ENCODE results near the gene PC. TPM values are rescaled to one million over a fixed set of nuclear protein-coding genes. Genes with fewer than 3 reads are reported as not detected.

Gene PC
- total and polyA plus RNA-seq, 4 experiments from 2014 or later, result 2.9 to 7.7 (median 5.4) TPM

DNA sequence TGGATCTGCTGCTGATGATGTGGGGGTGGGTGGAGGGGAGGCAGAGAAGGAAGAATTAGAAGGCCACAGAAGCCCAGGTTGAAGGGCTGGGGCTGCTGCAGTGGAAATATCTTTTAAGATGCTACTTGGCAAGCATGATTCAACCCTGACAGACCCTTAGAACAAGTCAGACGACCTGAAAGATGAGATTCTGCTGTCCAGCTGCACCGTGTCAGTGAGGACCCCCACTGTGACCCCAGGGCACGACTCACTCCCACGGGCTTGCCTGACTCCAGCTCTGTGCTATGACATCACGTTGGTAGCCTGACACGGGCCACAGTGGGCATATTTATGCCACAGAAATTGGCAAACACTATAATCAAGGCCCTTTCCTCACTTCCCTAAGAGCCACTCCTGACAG, 65.3 kb downstream of the PC start:
- Mint-ChIP-seq H3K4me1 (no peaks in the 10 kb centered on the region), H3K4me3 (no peak overlapping the region), H3K27me3 (peaks cover 2 to 4% of the 10 kb centered on the region in 2 donors), H3K27ac (no peak overlapping the region), H3K9me3 (no peaks in the 10 kb centered on the region), H3K36me3 (no peaks in the 10 kb centered on the region)
- no peaks in the 10 kb centered on the region for H3K36me3 ChIP-seq (ENCODE audit: insufficient read depth, low read length)
- H3K4me3 ChIP-seq (ENCODE audit: low read length in 2 of 2), result no peak overlapping the region
- intact Hi-C loops (cut with micrococcal nuclease), result no loop called here
- no peaks in the 10 kb centered on the region for H3K27me3 ChIP-seq (ENCODE audit: insufficient read depth, low read length)
- ChIA-PET POLR2A (ENCODE audit: partially characterized antibody) (no interaction called here), CTCF (ENCODE audit: partially characterized antibody) (no interaction called here)
- H3K27ac ChIP-seq (ENCODE audit: low read depth, low read length), result no peak overlapping the region
- H3K4me1 ChIP-seq (ENCODE audit: insufficient read depth, low read length), result no peaks in the 10 kb centered on the region
- H3K9me3 ChIP-seq (ENCODE audit: control insufficient read depth in 1 of 2, low read length in 2 of 2), result no peaks in the 10 kb centered on the region
- no peak for DNase-seq

GRCh38 chr11:66891851-66892660, 66.1 kb downstream of the PC start:
- DNase-seq, result no peak
- ChIA-PET CTCF (ENCODE audit: partially characterized antibody) (no interaction called here), POLR2A (ENCODE audit: partially characterized antibody) (no interaction called here)
- H3K9me3 Mint-ChIP-seq, result no peaks in the 10 kb centered on the region
- no peaks in the 10 kb centered on the region for H3K36me3 Mint-ChIP-seq
- H3K4me1 Mint-ChIP-seq, result no peaks in the 10 kb centered on the region
- Histone ChIP-seq H3K27me3 (ENCODE audit: insufficient read depth, low read length) (no peaks in the 10 kb centered on the region), H3K4me3 (ENCODE audit: low read length in 2 of 2) (no peak overlapping the region), H3K27ac (ENCODE audit: low read depth, low read length) (no peak overlapping the region), H3K9me3 (ENCODE audit: control insufficient read depth in 1 of 2, low read length in 2 of 2) (no peaks in the 10 kb centered on the region), H3K36me3 (ENCODE audit: insufficient read depth, low read length) (no peaks in the 10 kb centered on the region), H3K4me1 (ENCODE audit: insufficient read depth, low read length) (no peaks in the 10 kb centered on the region)
- intact Hi-C loops (cut with micrococcal nuclease), result no loop called here
- H3K27ac Mint-ChIP-seq, result peak overlapping the region in 1 of 7 donors; percentile 2
- H3K4me3 Mint-ChIP-seq, result no peak overlapping the region
- peaks cover 2 to 4% of the 10 kb centered on the region in 2 donors for H3K27me3 Mint-ChIP-seq

DNA sequence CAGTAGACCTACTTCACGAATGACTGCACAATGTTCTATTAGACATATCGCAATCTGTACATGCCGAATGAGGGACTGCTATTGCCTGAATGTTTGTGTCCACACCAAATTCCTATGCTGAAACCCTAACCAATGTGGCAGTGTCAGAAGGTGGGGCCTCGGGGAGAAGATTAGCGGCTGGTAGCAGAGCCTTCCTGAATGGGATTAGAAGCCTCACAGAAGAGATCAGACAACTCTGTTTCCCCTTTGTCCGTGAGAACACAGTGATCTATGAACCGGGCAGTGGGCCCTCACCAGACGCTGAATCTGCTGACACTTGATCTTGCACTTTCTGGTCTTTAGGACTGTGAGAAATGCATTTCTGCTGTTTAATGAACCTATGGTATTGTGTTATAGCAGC, 68.2 kb downstream of the PC start:
- no peak overlapping the region for H3K27ac ChIP-seq (ENCODE audit: low read depth, low read length)
- peak overlapping the region in 1 of 7 donors; percentile 3 for H3K27ac Mint-ChIP-seq
- H3K4me3 ChIP-seq (ENCODE audit: low read length in 2 of 2), result no peak overlapping the region
- H3K36me3 Mint-ChIP-seq, result no peaks in the 10 kb centered on the region
- no peaks in the 10 kb centered on the region for H3K36me3 ChIP-seq (ENCODE audit: insufficient read depth, low read length)
- H3K4me1 Mint-ChIP-seq, result no peaks in the 10 kb centered on the region
- ChIA-PET CTCF (ENCODE audit: partially characterized antibody) (no interaction called here), POLR2A (ENCODE audit: partially characterized antibody) (no interaction called here)
- no peaks in the 10 kb centered on the region for H3K4me1 ChIP-seq (ENCODE audit: insufficient read depth, low read length)
- DNase-seq, result no peak
- H3K27me3 Mint-ChIP-seq, result peaks cover 2 to 4% of the 10 kb centered on the region in 2 donors
- H3K9me3 Mint-ChIP-seq, result no peaks in the 10 kb centered on the region
- H3K9me3 ChIP-seq (ENCODE audit: control insufficient read depth in 1 of 2, low read length in 2 of 2), result no peaks in the 10 kb centered on the region
- no peak overlapping the region for H3K4me3 Mint-ChIP-seq
- intact Hi-C loops (cut with micrococcal nuclease), result no loop called here
- H3K27me3 ChIP-seq (ENCODE audit: insufficient read depth, low read length), result no peaks in the 10 kb centered on the region

DNA sequence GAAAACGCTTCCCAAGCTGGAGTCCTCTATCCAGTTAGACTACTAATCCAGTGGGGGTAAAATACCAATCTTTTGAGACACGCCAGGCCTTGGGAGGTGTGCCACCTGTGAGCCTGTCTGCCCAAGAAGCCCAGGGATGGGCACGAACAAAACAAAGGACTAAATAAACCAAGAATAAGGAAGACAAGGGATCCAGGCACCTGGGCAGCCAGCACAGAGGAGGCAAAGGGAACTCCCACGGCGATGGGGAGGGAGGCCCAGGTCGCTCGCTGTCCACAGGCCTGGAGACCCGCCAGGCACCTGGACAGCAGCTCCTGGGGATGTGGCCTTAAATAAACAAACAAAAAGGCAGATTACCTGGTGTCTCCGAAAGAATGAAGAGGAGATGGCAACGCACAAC, 69.9 kb downstream of the PC start:
- Histone ChIP-seq H3K27me3 (ENCODE audit: insufficient read depth, low read length) (no peaks in the 10 kb centered on the region), H3K4me3 (ENCODE audit: low read length in 2 of 2) (no peak overlapping the region), H3K9me3 (ENCODE audit: control insufficient read depth in 1 of 2, low read length in 2 of 2) (no peaks in the 10 kb centered on the region), H3K4me1 (ENCODE audit: insufficient read depth, low read length) (no peaks in the 10 kb centered on the region), H3K27ac (ENCODE audit: low read depth, low read length) (no peak overlapping the region), H3K36me3 (ENCODE audit: insufficient read depth, low read length) (no peaks in the 10 kb centered on the region)
- H3K36me3 Mint-ChIP-seq, result no peaks in the 10 kb centered on the region
- no peak overlapping the region for H3K27ac Mint-ChIP-seq
- no peak for DNase-seq
- no peaks in the 10 kb centered on the region for H3K4me1 Mint-ChIP-seq
- intact Hi-C loops (cut with micrococcal nuclease), result no loop called here
- ChIA-PET CTCF (ENCODE audit: partially characterized antibody) (no interaction called here), POLR2A (ENCODE audit: partially characterized antibody) (interaction anchor here (1.0 kb wide), 1 partner anchor 45 kb away, joined by 3 read pairs; no protein-coding TSS in a partner anchor)
- no peaks in the 10 kb centered on the region for H3K9me3 Mint-ChIP-seq
- peaks cover 0 to 4% of the 10 kb centered on the region in 2 donors for H3K27me3 Mint-ChIP-seq
- no peak overlapping the region for H3K4me3 Mint-ChIP-seq

DNA sequence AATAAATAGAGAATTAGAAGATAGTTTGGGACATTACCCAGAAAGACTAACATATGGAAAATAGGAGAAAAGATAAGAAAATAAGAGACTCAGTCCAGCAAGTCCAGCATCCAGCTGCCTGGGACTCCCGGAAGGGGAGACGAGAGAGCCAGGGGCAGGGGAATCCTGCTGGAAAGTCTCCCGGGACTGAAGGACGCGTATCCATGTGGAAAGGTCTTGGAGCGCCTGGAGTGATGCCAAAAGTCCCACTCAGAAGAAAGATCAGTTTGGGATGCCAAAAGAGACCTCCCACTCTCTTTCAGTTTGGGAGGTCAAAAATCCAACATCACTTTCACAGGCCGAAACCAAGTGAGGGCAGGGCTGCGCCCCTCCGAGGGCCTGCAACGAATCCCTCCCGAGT, 70.7 kb downstream of the PC start:
- H3K4me3 ChIP-seq (ENCODE audit: low read length in 2 of 2), result no peak overlapping the region
- H3K9me3 ChIP-seq (ENCODE audit: control insufficient read depth in 1 of 2, low read length in 2 of 2), result no peaks in the 10 kb centered on the region
- H3K4me3 Mint-ChIP-seq, result no peak overlapping the region
- peaks cover 0 to 5% (median 0%) of the 10 kb centered on the region in 4 donors for H3K4me1 Mint-ChIP-seq
- ChIA-PET POLR2A (ENCODE audit: partially characterized antibody) (no interaction called here), CTCF (ENCODE audit: partially characterized antibody) (no interaction called here)
- H3K4me1 ChIP-seq (ENCODE audit: insufficient read depth, low read length), result no peaks in the 10 kb centered on the region
- no peaks in the 10 kb centered on the region for H3K36me3 ChIP-seq (ENCODE audit: insufficient read depth, low read length)
- no peak overlapping the region for H3K27ac ChIP-seq (ENCODE audit: low read depth, low read length)
- peaks cover 0 to 4% of the 10 kb centered on the region in 2 donors for H3K27me3 Mint-ChIP-seq
- no peak overlapping the region for H3K27ac Mint-ChIP-seq
- no peaks in the 10 kb centered on the region for H3K36me3 Mint-ChIP-seq
- no peaks in the 10 kb centered on the region for H3K9me3 Mint-ChIP-seq
- intact Hi-C loops (cut with micrococcal nuclease), result no loop called here
- H3K27me3 ChIP-seq (ENCODE audit: insufficient read depth, low read length), result no peaks in the 10 kb centered on the region
- DNase-seq, result no peak

DNA sequence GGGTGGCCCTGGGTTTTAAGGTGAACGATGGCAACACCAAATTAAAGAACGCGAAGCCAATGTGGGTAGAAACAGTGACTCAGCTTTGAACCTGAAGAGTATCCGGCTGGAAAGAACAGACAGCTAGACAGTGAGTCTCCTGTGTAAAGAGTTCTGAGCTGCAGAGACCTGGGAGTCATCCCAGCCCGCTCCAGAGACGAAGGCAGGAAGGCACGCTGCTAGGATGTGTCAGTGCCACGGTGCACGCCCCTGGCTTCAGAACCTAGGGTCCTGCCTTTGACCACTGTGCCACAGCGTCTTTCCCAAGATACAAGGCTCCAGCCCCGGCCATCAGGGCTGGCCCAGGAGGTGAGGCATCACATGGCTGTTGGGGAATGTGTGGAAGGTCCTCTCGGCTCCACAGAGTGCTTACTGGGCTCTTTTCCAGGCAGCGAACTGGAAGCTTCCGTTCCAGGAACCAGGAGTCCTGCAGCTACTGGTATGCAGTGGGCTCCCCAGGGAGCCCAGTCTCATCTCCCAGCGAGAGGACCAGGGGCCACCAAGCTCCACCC, 71.4 kb downstream of the PC start:
- no peak overlapping the region for H3K27ac Mint-ChIP-seq
- no peaks in the 10 kb centered on the region for H3K9me3 Mint-ChIP-seq
- H3K27me3 ChIP-seq (ENCODE audit: insufficient read depth, low read length), result no peaks in the 10 kb centered on the region
- no peak overlapping the region for H3K27ac ChIP-seq (ENCODE audit: low read depth, low read length)
- no peaks in the 10 kb centered on the region for H3K9me3 ChIP-seq (ENCODE audit: control insufficient read depth in 1 of 2, low read length in 2 of 2)
- H3K4me1 ChIP-seq (ENCODE audit: insufficient read depth, low read length), result no peaks in the 10 kb centered on the region
- ChIA-PET CTCF (ENCODE audit: partially characterized antibody) (no interaction called here), POLR2A (ENCODE audit: partially characterized antibody) (no interaction called here)
- DNase-seq, result no peak
- H3K4me3 Mint-ChIP-seq, result no peak overlapping the region
- H3K27me3 Mint-ChIP-seq, result peaks cover 0 to 1% of the 10 kb centered on the region in 2 donors
- intact Hi-C loops (cut with micrococcal nuclease), result no loop called here
- H3K36me3 Mint-ChIP-seq, result no peaks in the 10 kb centered on the region
- H3K4me3 ChIP-seq (ENCODE audit: low read length in 2 of 2), result no peak overlapping the region
- no peaks in the 10 kb centered on the region for H3K36me3 ChIP-seq (ENCODE audit: insufficient read depth, low read length)
- peaks cover 0 to 7% (median 0%) of the 10 kb centered on the region in 4 donors for H3K4me1 Mint-ChIP-seq

GRCh38 chr11:66885950-66886440, 72.2 kb downstream of the PC start:
- Mint-ChIP-seq H3K27ac (peak overlapping the region in 1 of 7 donors; percentile 26), H3K4me3 (no peak overlapping the region), H3K9me3 (no peaks in the 10 kb centered on the region), H3K4me1 (peaks cover under 1 to 14% (median 2%) of the 10 kb centered on the region in 4 donors), H3K27me3 (peaks cover 0 to 1% of the 10 kb centered on the region in 2 donors), H3K36me3 (no peaks in the 10 kb centered on the region)
- intact Hi-C loops (cut with micrococcal nuclease), result no loop called here
- Histone ChIP-seq H3K36me3 (ENCODE audit: insufficient read depth, low read length) (no peaks in the 10 kb centered on the region), H3K4me3 (ENCODE audit: low read length in 2 of 2) (no peak overlapping the region), H3K27ac (ENCODE audit: low read depth, low read length) (no peak overlapping the region), H3K4me1 (ENCODE audit: insufficient read depth, low read length) (peaks cover 5% of the 10 kb centered on the region), H3K27me3 (ENCODE audit: insufficient read depth, low read length) (no peaks in the 10 kb centered on the region), H3K9me3 (ENCODE audit: control insufficient read depth in 1 of 2, low read length in 2 of 2) (no peaks in the 10 kb centered on the region)
- no peak for DNase-seq
- CTCF ChIA-PET (ENCODE audit: partially characterized antibody), result interaction anchor here (0.7 kb wide), 1 partner anchor 477 kb away, joined by 5 read pairs; no protein-coding TSS in a partner anchor
- POLR2A ChIA-PET (ENCODE audit: partially characterized antibody), result interaction anchor here (1.3 kb wide), 1 partner anchor 43 kb away, joined by 4 read pairs; the partner anchor contains the start of gene RCE1
